Tibial nerve (tissue), 4 donors: ENCODE results near the gene ADM5.

Experiments
- CTCF ChIP-seq, 5 experiments: fragments of 200-600 bp in 3 of 5; fragments of 450-650 bp in 2 of 5; sonication (generic) in 3 of 5; IDR thresholded peaks; one replicate each; pipeline ENCODE4 v1.5.1; 2016 to 2019; ENCODE audit warnings: antibody characterized with exemption in 5 of 5, mild to moderate bottlenecking in 3 of 5, moderate library complexity in 2 of 5
- EP300 ChIP-seq, 2 donors: sonication (generic); formaldehyde crosslinking; IDR thresholded peaks; one replicate each; pipeline ENCODE4 v1.6.1; 2017; ENCODE audit warnings: antibody characterized with exemption in 2 of 2, mild to moderate bottlenecking in 1 of 2
- POLR2A ChIP-seq, 2 donors: fragments of 450-650 bp; IDR thresholded peaks; one replicate each; pipeline ENCODE4 v1.6.1; 2017; ENCODE audit warnings: antibody characterized with exemption in 2 of 2, mild to moderate bottlenecking in 2 of 2, moderate library complexity in 2 of 2

DNA sequence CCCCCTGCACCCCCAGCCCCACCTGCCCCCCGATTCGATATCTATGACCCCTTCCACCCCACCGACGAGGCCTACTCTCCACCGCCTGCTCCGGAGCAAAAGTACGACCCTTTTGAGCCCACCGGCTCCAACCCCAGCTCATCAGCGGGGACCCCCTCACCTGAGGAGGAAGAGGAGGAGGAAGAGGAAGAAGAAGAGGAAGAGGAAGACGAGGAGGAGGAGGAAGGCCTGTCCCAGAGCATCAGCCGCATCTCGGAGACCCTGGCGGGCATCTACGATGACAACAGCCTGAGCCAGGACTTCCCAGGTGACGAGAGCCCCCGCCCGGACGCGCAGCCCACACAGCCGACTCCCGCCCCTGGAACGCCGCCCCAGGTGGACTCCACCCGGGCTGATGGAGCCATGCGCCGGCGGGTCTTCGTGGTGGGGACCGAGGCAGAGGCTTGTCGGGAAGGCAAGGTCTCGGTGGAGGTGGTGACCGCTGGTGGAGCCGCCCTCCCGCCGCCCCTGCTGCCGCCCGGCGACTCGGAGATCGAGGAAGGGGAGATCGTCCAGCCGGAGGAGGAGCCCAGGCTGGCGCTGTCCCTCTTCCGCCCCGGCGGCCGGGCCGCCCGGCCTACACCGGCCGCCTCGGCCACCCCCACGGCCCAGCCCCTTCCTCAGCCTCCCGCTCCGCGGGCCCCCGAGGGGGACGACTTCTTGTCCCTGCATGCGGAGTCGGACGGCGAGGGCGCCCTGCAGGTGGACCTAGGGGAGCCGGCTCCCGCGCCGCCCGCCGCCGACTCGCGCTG is 38.2 kb upstream of the ADM5 start:
- TF ChIP-seq CTCF (IDR thresholded peaks at IDR 0.05): no peak
- no peak for TF ChIP-seq EP300 (IDR thresholded peaks at IDR 0.05)
- TF ChIP-seq POLR2A (IDR thresholded peaks at IDR 0.05): no peak
